ENCODE measurements around the gene RALA.

GRCh38 chr7:39733881-39734632, 110.7 kb downstream of the RALA start:
- TF ChIP-seq POU2F2 (IDR thresholded peaks at IDR 0.05; ENCODE audit: borderline replicate concordance, low read depth, low read length) (no peak), CBX5 (IDR thresholded peaks at IDR 0.05; ENCODE audit: low read depth) (no peak), MXI1 (IDR thresholded peaks at IDR 0.05; ENCODE audit: low read depth, low read length) (no peak), ATF3 (IDR thresholded peaks at IDR 0.05; ENCODE audit: borderline replicate concordance, extremely low read depth, low read depth, low read length) (no peak), RAD21 (IDR thresholded peaks at IDR 0.05; ENCODE audit: insufficient read depth, low read depth, low read length) (no peak), BACH1 (IDR thresholded peaks at IDR 0.05; ENCODE audit: borderline replicate concordance) (peak; percentile 22; the same call in 1 of the 2 replicates), MAX (IDR thresholded peaks at IDR 0.05; ENCODE audit: low read depth, low read length) (no peak), KDM1A (IDR thresholded peaks at IDR 0.05; ENCODE audit: borderline replicate concordance) (no peak), SP1 (IDR thresholded peaks at IDR 0.05; ENCODE audit: low read depth, low read length) (no peak), RCOR1 (conservative IDR thresholded peaks at IDR 0.05; ENCODE audit: low read depth, low read length) (no peak), CEBPB (IDR thresholded peaks at IDR 0.05; ENCODE audit: borderline replicate concordance in 1 of 2, low read depth in 2 of 2, low read length in 2 of 2) (no peak), BRCA1 (IDR thresholded peaks at IDR 0.05; ENCODE audit: low read depth, low read length) (no peak)
- TF ChIP-seq, protein P1, sequence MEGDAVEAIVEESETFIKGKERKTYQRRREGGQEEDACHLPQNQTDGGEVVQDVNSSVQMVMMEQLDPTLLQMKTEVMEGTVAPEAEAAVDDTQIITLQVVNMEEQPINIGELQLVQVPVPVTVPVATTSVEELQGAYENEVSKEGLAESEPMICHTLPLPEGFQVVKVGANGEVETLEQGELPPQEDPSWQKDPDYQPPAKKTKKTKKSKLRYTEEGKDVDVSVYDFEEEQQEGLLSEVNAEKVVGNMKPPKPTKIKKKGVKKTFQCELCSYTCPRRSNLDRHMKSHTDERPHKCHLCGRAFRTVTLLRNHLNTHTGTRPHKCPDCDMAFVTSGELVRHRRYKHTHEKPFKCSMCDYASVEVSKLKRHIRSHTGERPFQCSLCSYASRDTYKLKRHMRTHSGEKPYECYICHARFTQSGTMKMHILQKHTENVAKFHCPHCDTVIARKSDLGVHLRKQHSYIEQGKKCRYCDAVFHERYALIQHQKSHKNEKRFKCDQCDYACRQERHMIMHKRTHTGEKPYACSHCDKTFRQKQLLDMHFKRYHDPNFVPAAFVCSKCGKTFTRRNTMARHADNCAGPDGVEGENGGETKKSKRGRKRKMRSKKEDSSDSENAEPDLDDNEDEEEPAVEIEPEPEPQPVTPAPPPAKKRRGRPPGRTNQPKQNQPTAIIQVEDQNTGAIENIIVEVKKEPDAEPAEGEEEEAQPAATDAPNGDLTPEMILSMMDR (IDR thresholded peaks at IDR 0.05 in 2 of 3, conservative IDR thresholded peaks at IDR 0.05 in 1 of 3; ENCODE audit: control insufficient read depth in 2 of 3, extremely low read depth in 1 of 3, insufficient read depth in 1 of 3, low read depth in 3 of 3, low read length in 3 of 3) = no peak
